ENCODE data around the gene CCDC6. TPM values are rescaled to one million over a fixed set of nuclear protein-coding genes. Genes with fewer than 3 reads are reported as not detected.
"Not testable (repeated sequence)": the region's sequence is repeated elsewhere in the genome, so short reads cannot be mapped to it uniquely, and the experiment has no call there.

CCDC6 gene
- 23.4 and 28.8 TPM in 2 replicates for total RNA-seq

DNA sequence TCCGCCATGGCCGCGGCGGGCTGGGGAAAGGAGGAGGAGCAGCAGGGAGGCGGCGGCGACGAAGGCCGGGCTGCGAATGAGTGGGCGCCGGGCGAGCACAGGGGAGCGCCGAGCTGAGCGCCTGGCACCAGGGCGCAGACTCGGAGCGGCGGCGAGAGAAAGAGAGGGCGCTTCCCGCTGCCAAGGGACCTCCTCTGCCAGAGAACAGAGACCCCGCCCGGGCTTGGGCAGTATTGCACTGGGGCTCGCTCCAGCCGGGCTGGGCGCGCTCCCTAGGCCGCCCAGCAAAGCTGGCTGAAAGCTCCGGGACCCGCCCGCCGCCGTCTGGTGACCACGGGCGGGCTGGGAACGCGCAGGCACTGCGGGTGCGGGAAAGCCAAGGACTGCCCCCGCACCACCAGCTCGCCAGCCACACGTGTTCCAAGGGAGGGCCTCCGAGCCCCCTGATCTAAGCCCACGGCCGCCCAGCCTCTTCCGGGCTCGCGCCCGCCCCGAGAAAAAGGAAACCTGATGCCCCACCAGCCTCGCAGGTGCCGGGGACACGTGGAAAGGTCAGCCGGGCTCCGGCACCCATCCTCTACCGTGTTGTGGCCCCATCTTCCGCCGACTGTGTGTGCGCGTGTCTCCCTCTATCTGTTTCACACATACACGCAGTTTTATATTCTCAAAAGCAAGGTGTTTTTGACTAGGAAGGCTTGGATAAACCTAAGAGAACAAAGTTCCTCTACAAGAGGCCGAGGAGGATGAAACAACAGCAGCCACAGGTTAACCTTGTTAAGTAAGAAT lies at the start of gene CCDC6:
CCDC6 (minus strand) TSS at position 140 of the 786 bp plus-strand sequence; CDS start at position 8, 132 bp downstream.
- peak; percentile 48 for TF ChIP-seq CTCF (conservative IDR thresholded peaks at IDR 0.05; ENCODE audit: low read depth, low read length)
- DNase-seq (ENCODE audit: low read depth): no peak

DNA sequence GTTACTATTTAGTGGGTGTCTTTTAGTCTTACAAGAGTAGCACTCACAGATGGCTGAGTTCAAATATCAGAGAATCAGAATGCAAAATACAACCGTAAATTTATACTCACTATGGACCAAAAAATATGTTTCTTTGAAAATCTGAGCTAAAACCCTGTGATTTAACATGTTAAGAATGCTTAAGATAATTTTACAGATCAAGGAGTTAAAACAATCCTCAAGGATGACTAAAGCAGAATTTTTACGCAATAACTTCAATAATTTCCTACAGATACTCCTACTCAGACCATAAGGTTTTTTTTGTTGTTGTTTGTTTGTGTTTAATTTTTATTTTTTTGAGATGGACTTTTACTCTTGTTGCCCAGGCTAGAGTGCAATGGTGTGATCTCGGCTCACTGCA lies 47.9 kb upstream of the CCDC6 start:
- no peak overlapping the region for H3K4me3 ChIP-seq (ENCODE audit: low read depth, low read length)
- DNase-seq (ENCODE audit: low read depth): no peak
- TF ChIP-seq CTCF (conservative IDR thresholded peaks at IDR 0.05; ENCODE audit: low read depth, low read length): no peak

More for the DNA sequence above, at the start of gene CCDC6:
- H3K4me3 ChIP-seq (ENCODE audit: low read depth, low read length): peak within 1 kb of the TSS; percentile 82

- not testable (repeated sequence) for H3K4me3 ChIP-seq (ENCODE audit: low read depth, low read length); DNase-seq (ENCODE audit: low read depth)
These were observed 47.4 kb upstream of the CCDC6 start for GRCh38 chr10:59953711-59954110.

GRCh38 chr10:59950105-59950504 lies 43.7 kb upstream of the CCDC6 start:
- H3K4me3 ChIP-seq (ENCODE audit: low read depth, low read length): no peak overlapping the region
- no peak for DNase-seq (ENCODE audit: low read depth)
- TF ChIP-seq CTCF (conservative IDR thresholded peaks at IDR 0.05; ENCODE audit: low read depth, low read length): no peak

GRCh38 chr10:59949608-59950007 lies 43.3 kb upstream of the CCDC6 start:
- H3K4me3 ChIP-seq (ENCODE audit: low read depth, low read length): no peak overlapping the region
- no peak for DNase-seq (ENCODE audit: low read depth)
- TF ChIP-seq CTCF (conservative IDR thresholded peaks at IDR 0.05; ENCODE audit: low read depth, low read length): no peak

- no peak for DNase-seq (ENCODE audit: low read depth)
- no peak for TF ChIP-seq CTCF (conservative IDR thresholded peaks at IDR 0.05; ENCODE audit: low read depth, low read length)
- H3K4me3 ChIP-seq (ENCODE audit: low read depth, low read length): no peak overlapping the region
These were observed 39.6 kb upstream of the CCDC6 start for GRCh38 chr10:59945991-59946390.

DNA sequence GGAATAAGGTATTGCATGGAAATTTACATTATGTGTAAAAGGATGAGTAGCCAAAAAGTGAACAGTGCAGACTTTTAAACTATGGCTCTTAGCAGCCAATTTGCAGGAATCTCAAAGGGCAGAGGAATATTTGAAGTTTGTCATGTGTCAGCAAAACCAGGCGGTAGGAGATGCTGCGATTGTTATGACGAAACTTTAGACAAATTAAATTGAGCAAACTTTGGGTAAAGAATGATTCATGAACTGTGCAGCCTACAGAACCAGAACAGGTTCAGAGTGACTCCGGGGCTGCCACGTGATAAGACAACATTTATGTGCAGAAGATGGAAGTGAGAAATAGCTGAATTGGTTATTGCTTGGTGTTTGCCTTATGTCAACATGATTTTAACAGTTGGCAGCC lies 39.2 kb upstream of the CCDC6 start:
- TF ChIP-seq CTCF (conservative IDR thresholded peaks at IDR 0.05; ENCODE audit: low read depth, low read length): no peak
- DNase-seq (ENCODE audit: low read depth): no peak
- no peak overlapping the region for H3K4me3 ChIP-seq (ENCODE audit: low read depth, low read length)

All from epithelial cell of proximal tubule (primary cell).